SIG-M5 (cell line): ENCODE measurements around the gene GAMT.

Source experiments
- DNase-seq: peaks from one replicate; lab custom pipeline; 2025; lab: John Stamatoyannopoulos, UW

The GAMT gene

GRCh38 chr19:1399745-1400144, 1.6 kb downstream of the GAMT start:
- DNase-seq, result no peak

- no peak for DNase-seq
Observed at GRCh38 chr19:1399079-1399478, 2.3 kb downstream of the GAMT start.

- DNase-seq, result no peak
Observed at GRCh38 chr19:1397838-1398237, 3.5 kb downstream of the GAMT start.

GRCh38 chr19:1396768-1397679, 4.3 kb downstream of the GAMT start:
- DNase-seq, result no peak

- DNase-seq, result no peak
Observed at GRCh38 chr19:1396019-1396767, 5.1 kb downstream of the GAMT start.

GRCh38 chr19:1395194-1396018, 5.9 kb downstream of the GAMT start:
- DNase-seq, result no peak

- no peak for DNase-seq
Observed at GRCh38 chr19:1394252-1395193, 6.8 kb downstream of the GAMT start.

GRCh38 chr19:1393841-1394240, 7.5 kb downstream of the GAMT start:
- no peak for DNase-seq

GRCh38 chr19:1392939-1393530, 8.3 kb downstream of the GAMT start:
- DNase-seq, result no peak

GRCh38 chr19:1392407-1392806, 8.9 kb downstream of the GAMT start:
- no peak for DNase-seq

- DNase-seq, result no peak
Observed at GRCh38 chr19:1390890-1391423, 10.4 kb downstream of the GAMT start.

GRCh38 chr19:1389033-1389940, 12.1 kb downstream of the GAMT start:
- no peak for DNase-seq

GRCh38 chr19:1388637-1389026, 12.7 kb downstream of the GAMT start:
- DNase-seq, result no peak

- no peak for DNase-seq
Observed at GRCh38 chr19:1387684-1388636, 13.4 kb downstream of the GAMT start.

GRCh38 chr19:1386945-1387683, 14.2 kb downstream of the GAMT start:
- no peak for DNase-seq

GRCh38 chr19:1385816-1386215, 15.5 kb downstream of the GAMT start:
- DNase-seq, result no peak

- DNase-seq, result no peak
Observed at GRCh38 chr19:1384478-1385110, 16.7 kb downstream of the GAMT start.
